CD4-positive, alpha-beta T cell treated with Interleukin-17A for 1 hour (primary cell): ENCODE data around the gene PPM1H.
"Not testable (repeated sequence)": the region's sequence is repeated elsewhere in the genome, so short reads cannot be mapped to it uniquely, and the experiment has no call there.

Experiments used
- DNase-seq: peaks from one replicate; pipeline ENCODE4 v3.0.0-alpha.2; 2020

The PPM1H gene

GRCh38 chr12:62668782-62669181, 266.2 kb downstream of the PPM1H start:
- no peak for DNase-seq

- not testable (repeated sequence) for DNase-seq
These were observed 270.0 kb downstream of the PPM1H start for GRCh38 chr12:62664951-62665350.

GRCh38 chr12:62660756-62661155, 274.2 kb downstream of the PPM1H start:
- no peak for DNase-seq

- no peak for DNase-seq
These were observed 275.3 kb downstream of the PPM1H start for GRCh38 chr12:62659453-62660295.

- no peak for DNase-seq
These were observed 276.0 kb downstream of the PPM1H start for GRCh38 chr12:62658910-62659309.

- no peak for DNase-seq
These were observed 277.7 kb downstream of the PPM1H start for GRCh38 chr12:62657363-62657632.

- no peak for DNase-seq
These were observed 278.2 kb downstream of the PPM1H start for GRCh38 chr12:62656591-62657362.

GRCh38 chr12:62655666-62656151, 279.2 kb downstream of the PPM1H start:
- DNase-seq = no peak

GRCh38 chr12:62654326-62655241, 280.4 kb downstream of the PPM1H start:
- no peak for DNase-seq

GRCh38 chr12:62653740-62654139, 281.2 kb downstream of the PPM1H start:
- no peak for DNase-seq

GRCh38 chr12:62653304-62653703, 281.6 kb downstream of the PPM1H start:
- no peak for DNase-seq

GRCh38 chr12:62651138-62651537, 283.8 kb downstream of the PPM1H start:
- DNase-seq = no peak

GRCh38 chr12:62649412-62650138, 285.4 kb downstream of the PPM1H start:
- DNase-seq = no peak

GRCh38 chr12:62647586-62647985, 287.4 kb downstream of the PPM1H start:
- no peak for DNase-seq

GRCh38 chr12:62646566-62646965, 288.4 kb downstream of the PPM1H start:
- DNase-seq = no peak

GRCh38 chr12:62643486-62643885, 291.5 kb downstream of the PPM1H start:
- no peak for DNase-seq

GRCh38 chr12:62642486-62642885, 292.5 kb downstream of the PPM1H start:
- no peak for DNase-seq

- peak; percentile 37 for DNase-seq
These were observed 294.0 kb downstream of the PPM1H start for GRCh38 chr12:62640910-62641448.

- no peak for DNase-seq
These were observed 297.3 kb downstream of the PPM1H start for GRCh38 chr12:62637679-62638078.

- no peak for DNase-seq
These were observed 299.3 kb downstream of the PPM1H start for GRCh38 chr12:62635649-62636048.

GRCh38 chr12:62632411-62632918, 302.5 kb downstream of the PPM1H start:
- DNase-seq = no peak
